K562 (cell line): Measurements from ENCODE around the gene ARL2. TPM values are rescaled to one million over a fixed set of nuclear protein-coding genes. Genes with fewer than 3 reads are reported as not detected.
A peak's percentile ranks its signal among the peaks of the same experiment; 100 is the strongest.

Experiments used
- BCLAF1 ChIP-seq, 2 experiments: fragments of 450-650 bp in 1 of 2; IDR thresholded peaks; 2 replicates each; pipeline ENCODE4 v1.6.1; 2011 to 2017; ENCODE audit warnings: low read depth in 2 of 2, antibody characterized with exemption in 1 of 2, borderline replicate concordance in 1 of 2, low read length in 1 of 2, mild to moderate bottlenecking in 1 of 2, mixed read lengths in 1 of 2; ENCODE audit not compliant: control insufficient read depth in 1 of 2
- HES1 ChIP-seq: fragments of 450-650 bp; IDR thresholded peaks from 2 replicates; pipeline ENCODE4 v1.6.1; 2016; ENCODE audit warnings: low read depth, mild to moderate bottlenecking, moderate library complexity
- PRDM10 ChIP-seq: fragments of 450-650 bp; IDR thresholded peaks from 2 replicates; pipeline ENCODE4 v1.6.1; 2018; ENCODE audit not compliant: partially characterized antibody
- RCOR1 ChIP-seq, 2 experiments: IDR thresholded peaks; 2 replicates each; pipeline ENCODE4 v1.6.1; 2012; ENCODE audit warnings: low read depth in 2 of 2, low read length in 2 of 2, borderline replicate concordance in 1 of 2, improper control_type of control experiment in 1 of 2
- SRSF1 ChIP-seq: fragments of 200-400 bp; formaldehyde crosslinking; IDR thresholded peaks from 2 replicates; pipeline ENCODE4 v1.6.1; 2017; ENCODE audit warnings: mild to moderate bottlenecking, low read depth, low read length, moderate library complexity
- TRIM25 ChIP-seq: fragments of 450-650 bp; IDR thresholded peaks from 2 replicates; pipeline ENCODE4 v1.7.0; 2016; ENCODE audit warnings: borderline replicate concordance
- ZBTB43 ChIP-seq: sonication (generic); formaldehyde crosslinking; IDR thresholded peaks from 2 replicates; pipeline ENCODE4 v1.8.0; 2023; ENCODE audit warnings: mild to moderate bottlenecking, missing genetic modification reagents
- ZBTB5 ChIP-seq: fragments of 450-650 bp; IDR thresholded peaks from 2 replicates; pipeline ENCODE4 v1.6.1; 2017; ENCODE audit warnings: antibody characterized with exemption
- ZBTB7A ChIP-seq: IDR thresholded peaks from 2 replicates; pipeline ENCODE4 v1.6.1; 2011; ENCODE audit warnings: low read depth, mild to moderate bottlenecking, low read length, moderate library complexity, borderline replicate concordance; ENCODE audit not compliant: control insufficient read depth
- ZFPM2 ChIP-seq: fragments of 250-450 bp; sonication (Bioruptor Pico); IDR thresholded peaks from 2 replicates; pipeline ENCODE4 v1.5.1; 2022; ENCODE audit warnings: mild to moderate bottlenecking
- ZKSCAN1 ChIP-seq: fragments of 150-350 bp; IDR thresholded peaks from 2 replicates; pipeline ENCODE4 v1.6.1; 2016; ENCODE audit warnings: low read depth, low read length
- polyA plus RNA-seq, 8 experiments: library from polyadenylated mRNA; depleted of rRNA in 4 of 8; stranded (reverse) in 5 of 8; unstranded in 3 of 8; fragments of >200 nt; fragmentation: Nextera tagmentation in 2 of 8; fragmentation: Illumina TruSeq in 1 of 8; extraction: Ambion mirVana in 2 of 8; extraction: Trizol in 1 of 8; gene quantifications; 2 replicates each; pipeline versions ENCODE4 v1.2.1 to v1.2.3, GENCODE V29; 2011 to 2014; ENCODE audit warnings: inconsistent platforms in 1 of 8, missing spikeins in 1 of 8
- total RNA-seq, 7 experiments: library from RNA; depleted of rRNA in 6 of 7; stranded (reverse); fragments of >200 nt in 6 of 7; fragmentation: Illumina TruSeq in 2 of 7; extraction: Trizol in 2 of 7; gene quantifications; 2 replicates each; pipeline versions ENCODE4 v1.2.1 to v1.2.3, GENCODE V29; 2011 to 2021; ENCODE audit warnings: low replicate concordance in 1 of 7

ARL2 gene
- total and polyA plus RNA-seq, 9 of the 15 experiments (the other 6 are each of a cell fraction or from before 2014, with no cell fraction given), result 5.7 to 154 (median 92.2) TPM

- TF ChIP-seq PRDM10, result peak; percentile 98
- TF ChIP-seq TRIM25, result no peak
- peak in 1 of 2 experiments; percentile 59; a peak in 2 of 4 replicates for TF ChIP-seq RCOR1 (IDR thresholded peaks at IDR 0.05; ENCODE audit: borderline replicate concordance in 1 of 2, low read depth in 2 of 2, low read length in 2 of 2)
- 0 out of 2 replicates have a peak, but pooled peaks have one; percentile 76 for TF ChIP-seq ZBTB43 (CRISPR knock-in tag)
- no peak for TF ChIP-seq HES1
- TF ChIP-seq BCLAF1 (IDR thresholded peaks at IDR 0.05; ENCODE audit: borderline replicate concordance in 1 of 2, control insufficient read depth in 1 of 2, low read depth in 2 of 2, low read length in 1 of 2), result peak in 1 of 2 experiments; percentile 79; a peak in 1 of 4 replicates
- TF ChIP-seq ZBTB7A, result peak; percentile 88
- TF ChIP-seq ZBTB5, result no peak
- no peak for TF ChIP-seq ZKSCAN1
- 0 out of 2 replicates have a peak, but pooled peaks have one; percentile 27 for TF ChIP-seq SRSF1
- 0 out of 2 replicates have a peak, but pooled peaks have one; percentile 43 for TF ChIP-seq ZFPM2 (CRISPR knock-in tag)
These were observed at the start of gene ARL2 (continued) for GRCh38 chr11:65013888-65014725.
